GM12865 (cell line): ENCODE measurements around the gene COL20A1.

Experiments
- DNase-seq: peaks from one replicate; pipeline ENCODE4 v3.0.0; 2010; ENCODE audit warnings: low read depth
- H3K4me3 ChIP-seq: 2 replicates; pipeline ENCODE4 v1.5.1; 2011; ENCODE audit warnings: mild to moderate bottlenecking, low read depth, low read length, control low read depth
- TF ChIP-seq, protein P1 (sequence below): IDR thresholded peaks from 2 replicates; pipeline ENCODE4 v1.5.1; 2011; ENCODE audit warnings: low read length, control low read depth, low read depth, inconsistent platforms; ENCODE audit not compliant: insufficient read depth; ENCODE audit errors: missing control alignments

Gene COL20A1

DNA sequence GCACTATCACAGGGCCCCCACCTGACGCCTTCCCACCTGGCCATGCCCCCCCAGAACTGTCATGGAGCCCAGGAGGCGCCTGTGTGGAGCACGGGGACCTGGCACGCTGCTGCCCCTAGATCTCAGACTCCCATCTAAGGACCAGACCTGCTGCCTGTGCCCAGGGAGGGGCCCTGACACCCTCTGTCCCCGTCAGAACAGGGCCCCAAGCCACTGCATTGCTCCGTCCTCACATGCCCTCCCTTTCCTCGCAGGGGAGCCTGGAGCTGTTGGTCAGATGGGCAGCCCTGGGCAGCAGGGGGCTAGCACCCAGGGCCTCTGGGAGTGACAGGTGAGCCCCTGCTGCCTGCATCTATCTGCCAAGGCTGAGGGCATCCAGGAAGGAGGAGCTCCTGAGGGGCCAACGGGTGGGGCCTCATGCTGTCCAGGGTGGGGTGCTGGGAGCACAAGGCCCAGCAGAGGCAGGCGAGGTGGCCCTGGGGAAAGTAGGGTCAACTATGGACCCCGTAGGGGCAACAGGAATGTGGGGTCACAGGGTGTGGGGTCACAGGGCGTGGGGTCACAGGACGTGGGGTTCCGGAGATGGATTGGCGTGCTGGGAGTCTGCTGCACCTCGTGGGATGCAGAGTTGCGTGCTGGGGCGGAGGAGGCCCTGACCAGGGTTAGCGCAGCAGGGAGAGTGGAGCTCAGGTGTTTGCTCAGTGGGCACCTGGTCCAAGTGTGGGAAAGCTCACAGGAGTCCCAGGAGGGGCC is 36.5 kb downstream of the COL20A1 start:
- H3K4me3 ChIP-seq: no peak overlapping the region
- TF ChIP-seq, protein P1, sequence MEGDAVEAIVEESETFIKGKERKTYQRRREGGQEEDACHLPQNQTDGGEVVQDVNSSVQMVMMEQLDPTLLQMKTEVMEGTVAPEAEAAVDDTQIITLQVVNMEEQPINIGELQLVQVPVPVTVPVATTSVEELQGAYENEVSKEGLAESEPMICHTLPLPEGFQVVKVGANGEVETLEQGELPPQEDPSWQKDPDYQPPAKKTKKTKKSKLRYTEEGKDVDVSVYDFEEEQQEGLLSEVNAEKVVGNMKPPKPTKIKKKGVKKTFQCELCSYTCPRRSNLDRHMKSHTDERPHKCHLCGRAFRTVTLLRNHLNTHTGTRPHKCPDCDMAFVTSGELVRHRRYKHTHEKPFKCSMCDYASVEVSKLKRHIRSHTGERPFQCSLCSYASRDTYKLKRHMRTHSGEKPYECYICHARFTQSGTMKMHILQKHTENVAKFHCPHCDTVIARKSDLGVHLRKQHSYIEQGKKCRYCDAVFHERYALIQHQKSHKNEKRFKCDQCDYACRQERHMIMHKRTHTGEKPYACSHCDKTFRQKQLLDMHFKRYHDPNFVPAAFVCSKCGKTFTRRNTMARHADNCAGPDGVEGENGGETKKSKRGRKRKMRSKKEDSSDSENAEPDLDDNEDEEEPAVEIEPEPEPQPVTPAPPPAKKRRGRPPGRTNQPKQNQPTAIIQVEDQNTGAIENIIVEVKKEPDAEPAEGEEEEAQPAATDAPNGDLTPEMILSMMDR: no peak
- DNase-seq: no peak

- TF ChIP-seq, protein P1: no peak
- no peak overlapping the region for H3K4me3 ChIP-seq
- DNase-seq: no peak
Observed at GRCh38 chr20:63330084-63330760, 37.2 kb downstream of the COL20A1 start.

DNA sequence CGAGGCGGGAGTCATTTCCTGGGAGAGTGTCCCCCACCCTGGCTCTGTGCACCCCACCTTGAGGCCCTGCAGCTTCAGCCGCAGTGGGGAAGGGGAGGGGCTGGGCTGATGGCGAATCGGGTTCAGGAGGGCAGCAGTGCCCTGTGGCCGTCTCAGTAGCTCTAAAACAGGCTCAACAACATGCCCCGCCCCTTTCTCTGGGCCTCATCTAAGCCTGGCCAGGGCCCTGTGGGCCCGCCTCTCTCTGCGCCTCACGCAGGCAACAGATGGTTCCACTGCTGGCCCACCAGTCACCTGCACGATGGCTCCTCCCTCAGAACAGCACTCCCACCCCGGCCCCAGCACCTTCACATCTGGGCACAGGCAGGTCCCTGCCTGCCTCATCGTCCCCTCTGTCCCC is 38.0 kb downstream of the COL20A1 start:
- no peak overlapping the region for H3K4me3 ChIP-seq
- no peak for DNase-seq
- TF ChIP-seq, protein P1: no peak

DNA sequence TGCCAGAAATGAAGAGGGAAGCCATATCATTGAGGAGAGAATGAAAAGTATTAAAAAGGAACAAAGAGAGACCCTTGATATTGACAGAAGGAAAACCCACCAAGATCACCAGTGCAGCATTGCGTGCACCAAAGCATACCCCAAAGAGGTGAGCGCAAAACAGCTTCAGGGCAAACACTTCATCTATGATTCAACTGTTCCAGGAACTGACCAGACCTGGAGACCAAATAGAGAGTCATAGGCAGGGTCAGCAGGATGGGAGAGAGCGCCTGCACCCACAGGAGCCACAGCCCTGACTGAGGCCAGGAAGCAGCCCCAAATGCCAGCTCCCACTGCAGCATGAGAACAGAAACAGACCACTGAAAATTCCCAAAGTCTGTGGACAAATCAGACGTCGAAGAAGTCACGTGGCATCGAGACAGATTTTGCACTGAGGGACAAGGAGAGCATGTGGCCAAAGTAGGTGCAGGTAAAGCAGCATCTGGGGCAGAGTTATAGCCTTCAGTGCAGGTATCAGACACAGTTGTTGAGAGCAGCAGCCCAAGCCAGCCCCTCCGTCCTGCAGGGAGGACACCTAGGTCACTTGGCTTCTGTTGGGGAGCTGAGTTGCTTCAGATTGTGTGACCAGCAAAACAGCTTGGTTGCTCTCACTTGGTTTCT is 38.9 kb downstream of the COL20A1 start:
- H3K4me3 ChIP-seq: no peak overlapping the region
- TF ChIP-seq, protein P1: no peak
- DNase-seq: no peak

GRCh38 chr20:63332488-63333240 is 39.7 kb downstream of the COL20A1 start:
- DNase-seq: no peak
- H3K4me3 ChIP-seq: no peak overlapping the region
- TF ChIP-seq, protein P1: no peak

DNA sequence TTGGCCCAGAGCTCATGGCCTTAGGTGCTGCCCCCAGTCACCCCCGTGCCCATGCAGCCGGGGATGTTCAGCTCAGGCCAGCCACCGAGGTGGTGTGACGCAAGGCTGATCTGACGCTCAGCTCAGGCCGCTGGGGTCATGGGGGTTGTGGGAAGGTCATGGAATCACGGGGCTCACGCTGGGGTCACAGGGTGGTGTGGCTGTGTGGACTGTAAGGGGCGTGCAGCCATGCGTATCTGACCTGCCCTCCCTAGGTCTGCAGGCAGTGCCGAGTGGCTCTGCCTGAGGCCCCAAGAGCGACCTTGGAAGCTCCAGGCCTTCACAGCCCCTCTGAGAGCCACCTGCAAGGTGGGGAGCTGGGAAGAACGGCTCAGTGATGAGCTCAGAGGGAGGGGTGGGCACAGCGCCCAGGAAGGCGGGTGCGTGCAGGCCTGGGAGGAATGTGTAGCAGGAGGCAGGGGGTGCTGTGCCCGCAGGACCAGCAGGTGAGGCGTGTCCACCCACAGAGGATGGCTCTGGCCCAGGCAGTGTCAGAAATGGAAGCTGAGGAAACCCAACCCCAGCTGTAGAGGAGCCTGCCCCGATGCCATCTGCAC is 40.4 kb downstream of the COL20A1 start:
- TF ChIP-seq, protein P1: no peak
- DNase-seq: no peak
- no peak overlapping the region for H3K4me3 ChIP-seq
